Kidney glomerular epithelial cell (primary cell): ENCODE measurements around the gene AP3B1.
A peak's percentile ranks its signal among the peaks of the same experiment; 100 is the strongest.

Experiments used
- DNase-seq: peaks from one replicate; lab custom pipeline; 2025; lab: John Stamatoyannopoulos, UW

AP3B1 gene

GRCh38 chr5:78288246-78288645 lies 6.3 kb downstream of the AP3B1 start:
- DNase-seq = no peak

- peak; percentile 73 for DNase-seq
These were observed 6.7 kb downstream of the AP3B1 start for GRCh38 chr5:78287833-78288232.

- no peak for DNase-seq
These were observed 7.3 kb downstream of the AP3B1 start for GRCh38 chr5:78287169-78287568.

- no peak for DNase-seq
These were observed 8.2 kb downstream of the AP3B1 start for GRCh38 chr5:78286290-78286689.

- DNase-seq = no peak
These were observed 10.7 kb downstream of the AP3B1 start for GRCh38 chr5:78283802-78284201.

- DNase-seq = no peak
These were observed 11.4 kb downstream of the AP3B1 start for GRCh38 chr5:78283105-78283504.

GRCh38 chr5:78280261-78280660 lies 14.2 kb downstream of the AP3B1 start:
- DNase-seq = no peak

- DNase-seq = no peak
These were observed 15.3 kb downstream of the AP3B1 start for GRCh38 chr5:78279194-78279593.

GRCh38 chr5:78277715-78278114 lies 16.8 kb downstream of the AP3B1 start:
- no peak for DNase-seq

- no peak for DNase-seq
These were observed 18.4 kb downstream of the AP3B1 start for GRCh38 chr5:78275998-78276543.

- DNase-seq = no peak
These were observed 19.8 kb downstream of the AP3B1 start for GRCh38 chr5:78274540-78275197.

GRCh38 chr5:78273436-78273835 lies 21.1 kb downstream of the AP3B1 start:
- DNase-seq = no peak

GRCh38 chr5:78271766-78272165 lies 22.7 kb downstream of the AP3B1 start:
- DNase-seq = no peak

- DNase-seq = peak; percentile 6
These were observed 25.3 kb downstream of the AP3B1 start for GRCh38 chr5:78269088-78269703.

GRCh38 chr5:78268356-78268755 lies 26.1 kb downstream of the AP3B1 start:
- no peak for DNase-seq

- no peak for DNase-seq
These were observed 29.3 kb downstream of the AP3B1 start for GRCh38 chr5:78265163-78265562.

GRCh38 chr5:78264600-78264999 lies 29.9 kb downstream of the AP3B1 start:
- no peak for DNase-seq

- DNase-seq = no peak
These were observed 33.7 kb downstream of the AP3B1 start for GRCh38 chr5:78260771-78261170.

GRCh38 chr5:78253201-78253600 lies 41.3 kb downstream of the AP3B1 start:
- no peak for DNase-seq

GRCh38 chr5:78252715-78253114 lies 41.8 kb downstream of the AP3B1 start:
- DNase-seq = no peak

GRCh38 chr5:78251663-78252284 lies 42.7 kb downstream of the AP3B1 start:
- no peak for DNase-seq

- no peak for DNase-seq
These were observed 49.4 kb downstream of the AP3B1 start for GRCh38 chr5:78245136-78245535.

GRCh38 chr5:78243639-78244038 lies 50.9 kb downstream of the AP3B1 start:
- peak; percentile 1 for DNase-seq
